Placental epithelial cell (primary cell): ENCODE results near the gene BLTP1. TPM values are rescaled to one million over a fixed set of nuclear protein-coding genes. Genes with fewer than 3 reads are reported as not detected.

ENCODE experiments used
- total RNA-seq: library from RNA; depleted of rRNA; stranded (reverse); fragments of >200 nt; gene quantifications from 2 replicates; pipeline ENCODE4 v1.2.3, GENCODE V29; 2012

The BLTP1 gene
- 95.0 and 104 TPM in 2 replicates for total RNA-seq

GRCh38 chr4:122151982-122152710, at the start of gene BLTP1:
Gene BLTP1, plus strand, starts transcription at chr4:122152331. Its CDS starts 18,317 bp downstream, at chr4:122170648.

Other genes with a start within 250 kb of the BLTP1 start
- not detected in 2 replicates for gene TRPC3, start 200.3 kb upstream of the BLTP1 start, total RNA-seq
- not detected in 2 replicates for gene ADAD1, start 226.7 kb downstream of the BLTP1 start, total RNA-seq